H1 (cell line): Measurements from ENCODE around the gene ZNF548. TPM values are rescaled to one million over a fixed set of nuclear protein-coding genes. Genes with fewer than 3 reads are reported as not detected.

Experiments
- ASH2L ChIP-seq: fragments of 200-600, 300-600 bp; sonication (generic); IDR thresholded peaks from one replicate; pipeline ENCODE4 v1.7.1; 2017; ENCODE audit warnings: low read length
- BACH1 ChIP-seq: IDR thresholded peaks from 2 replicates; pipeline ENCODE4 v1.6.1; 2012; ENCODE audit warnings: low read length, improper control_type of control experiment
- CEBPB ChIP-seq: IDR thresholded peaks from 2 replicates; pipeline ENCODE4 v1.6.1; 2012; ENCODE audit warnings: low read depth, low read length
- CTBP2 ChIP-seq: IDR thresholded peaks from 2 replicates; pipeline ENCODE4 v1.7.0; 2011; ENCODE audit warnings: borderline replicate concordance, mild to moderate bottlenecking, moderate library complexity, mixed read lengths, low read length; ENCODE audit not compliant: insufficient read depth, insufficient read length
- GABPA ChIP-seq: IDR thresholded peaks from 2 replicates; pipeline ENCODE4 v1.6.1; 2011; ENCODE audit warnings: mild to moderate bottlenecking, low read length, moderate library complexity, borderline replicate concordance; ENCODE audit not compliant: insufficient read depth
- GTF2F1 ChIP-seq: IDR thresholded peaks from 2 replicates; pipeline ENCODE4 v1.6.1; 2012; ENCODE audit warnings: low read depth, low read length, improper control_type of control experiment, borderline replicate concordance
- JUN ChIP-seq: IDR thresholded peaks from 2 replicates; pipeline ENCODE4 v1.6.1; 2011; ENCODE audit warnings: low read depth, mild to moderate bottlenecking, improper control_type of control experiment, low read length
- JUND ChIP-seq: IDR thresholded peaks from 2 replicates; pipeline ENCODE4 v1.6.1; 2011; ENCODE audit warnings: mild to moderate bottlenecking, improper control_type of control experiment, low read length
- KDM5A ChIP-seq: fragments of 200-600 bp; IDR thresholded peaks from 2 replicates; pipeline ENCODE4 v1.7.1; 2012; ENCODE audit warnings: mild to moderate bottlenecking, low read length, inconsistent platforms, mixed read lengths
- MAFK ChIP-seq: IDR thresholded peaks from 2 replicates; pipeline ENCODE4 v1.6.1; 2012; ENCODE audit warnings: low read depth, mild to moderate bottlenecking, improper control_type of control experiment, low read length
- MAX ChIP-seq: IDR thresholded peaks from 2 replicates; pipeline ENCODE4 v1.6.1; 2012; ENCODE audit warnings: inconsistent platforms
- POLR2A ChIP-seq, 2 experiments: IDR thresholded peaks; 1 replicate in 1 of 2; 2 replicates in 1 of 2; pipeline ENCODE4 v1.6.1; 2011; ENCODE audit warnings: low read depth in 2 of 2, low read length in 2 of 2, mild to moderate bottlenecking in 2 of 2; ENCODE audit errors: control extremely low read depth in 1 of 2
- RBBP5 ChIP-seq: IDR thresholded peaks from 2 replicates; pipeline ENCODE4 v1.7.1; 2012; ENCODE audit warnings: low read depth, mild to moderate bottlenecking, inconsistent platforms, low read length, moderate library complexity, borderline replicate concordance
- RNF2 ChIP-seq: fragments of 200-900, 300-1000 bp; sonication (generic); IDR thresholded peaks from 2 replicates; pipeline ENCODE4 v1.7.1; 2016; ENCODE audit warnings: borderline replicate concordance, low read depth, mild to moderate bottlenecking, antibody characterized with exemption, low read length; ENCODE audit not compliant: poor library complexity, severe bottlenecking; ENCODE audit errors: missing control alignments
- RXRA ChIP-seq: IDR thresholded peaks from 2 replicates; pipeline ENCODE4 v1.6.1; 2011; ENCODE audit warnings: low read depth, mild to moderate bottlenecking, low read length, moderate library complexity; ENCODE audit not compliant: insufficient read depth
- TAF7 ChIP-seq: optimal IDR thresholded peaks from 2 replicates; pipeline ENCODE3; 2011; ENCODE audit warnings: low read depth, mild to moderate bottlenecking, inconsistent platforms, low read length, moderate library complexity, borderline replicate concordance
- USF2 ChIP-seq: IDR thresholded peaks from 2 replicates; pipeline ENCODE4 v1.6.1; 2011; ENCODE audit warnings: low read length, improper control_type of control experiment
- YY1 ChIP-seq: IDR thresholded peaks from 2 replicates; pipeline ENCODE4 v1.6.1; 2011; ENCODE audit warnings: low read depth, mild to moderate bottlenecking, low read length
- ZNF274 ChIP-seq: IDR thresholded peaks from 2 replicates; pipeline ENCODE4 v1.7.0; 2012; ENCODE audit warnings: low read length, borderline replicate concordance; ENCODE audit errors: extremely low read depth
- polyA plus RNA-seq, 7 experiments: library from polyadenylated mRNA; depleted of rRNA in 3 of 7; stranded (reverse) in 5 of 7; unstranded in 2 of 7; fragments of >200 nt in 5 of 7; fragments of 200-250 nt in 2 of 7; gene quantifications; 1 replicate in 5 of 7; 2 replicates in 1 of 7; 4 replicates in 1 of 7; pipeline versions ENCODE4 v1.2.1 to v1.2.3, GENCODE V29; 2011 to 2013; ENCODE audit warnings: missing spikeins in 2 of 7, mixed read lengths in 2 of 7
- total RNA-seq: library from RNA; stranded (reverse); fragmentation: NEBNext Ultra II Directional; extraction: Animal tissue kit (Norgen Biotek cat#: 25700); gene quantifications from 2 replicates; pipeline ENCODE4 v1.2.1, GENCODE V29; 2021
- TF ChIP-seq, protein P1 (sequence below), 3 experiments: IDR thresholded peaks; 1 replicate in 2 of 3; 2 replicates in 1 of 3; pipeline versions ENCODE4 v1.5.1 to v1.6.1; 2011; ENCODE audit warnings: low read length in 3 of 3, mild to moderate bottlenecking in 3 of 3, inconsistent platforms in 2 of 3, low read depth in 1 of 3, moderate library complexity in 1 of 3; ENCODE audit not compliant: insufficient read depth in 1 of 3; ENCODE audit errors: control extremely low read depth in 1 of 3

The ZNF548 gene
- total and polyA plus RNA-seq, 2 of the 8 experiments (the other 6 are each of a cell fraction or from before 2014, with no cell fraction given), result 7.4 to 9.9 TPM

- TF ChIP-seq RNF2, result no peak
- no peak for TF ChIP-seq TAF7
- TF ChIP-seq CTBP2, result no peak
- TF ChIP-seq YY1, result peak; percentile 92
- no peak for TF ChIP-seq JUN
- TF ChIP-seq USF2, result no peak
- TF ChIP-seq, protein P1, sequence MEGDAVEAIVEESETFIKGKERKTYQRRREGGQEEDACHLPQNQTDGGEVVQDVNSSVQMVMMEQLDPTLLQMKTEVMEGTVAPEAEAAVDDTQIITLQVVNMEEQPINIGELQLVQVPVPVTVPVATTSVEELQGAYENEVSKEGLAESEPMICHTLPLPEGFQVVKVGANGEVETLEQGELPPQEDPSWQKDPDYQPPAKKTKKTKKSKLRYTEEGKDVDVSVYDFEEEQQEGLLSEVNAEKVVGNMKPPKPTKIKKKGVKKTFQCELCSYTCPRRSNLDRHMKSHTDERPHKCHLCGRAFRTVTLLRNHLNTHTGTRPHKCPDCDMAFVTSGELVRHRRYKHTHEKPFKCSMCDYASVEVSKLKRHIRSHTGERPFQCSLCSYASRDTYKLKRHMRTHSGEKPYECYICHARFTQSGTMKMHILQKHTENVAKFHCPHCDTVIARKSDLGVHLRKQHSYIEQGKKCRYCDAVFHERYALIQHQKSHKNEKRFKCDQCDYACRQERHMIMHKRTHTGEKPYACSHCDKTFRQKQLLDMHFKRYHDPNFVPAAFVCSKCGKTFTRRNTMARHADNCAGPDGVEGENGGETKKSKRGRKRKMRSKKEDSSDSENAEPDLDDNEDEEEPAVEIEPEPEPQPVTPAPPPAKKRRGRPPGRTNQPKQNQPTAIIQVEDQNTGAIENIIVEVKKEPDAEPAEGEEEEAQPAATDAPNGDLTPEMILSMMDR (IDR thresholded peaks at IDR 0.05; ENCODE audit: control extremely low read depth in 1 of 3, insufficient read depth in 1 of 3, low read depth in 1 of 3, low read length in 3 of 3), result no peak
- no peak for TF ChIP-seq MAFK
- TF ChIP-seq ZNF274, result no peak
- no peak for TF ChIP-seq JUND
- TF ChIP-seq POLR2A (IDR thresholded peaks at IDR 0.05; ENCODE audit: control extremely low read depth in 1 of 2, low read depth in 2 of 2, low read length in 2 of 2), result peak in 1 of 2 experiments; percentile 59; a peak in 1 of 3 replicates
- TF ChIP-seq RBBP5, result no peak
- no peak for TF ChIP-seq ASH2L
- TF ChIP-seq CEBPB, result no peak
- no peak; the same call in none of the 2 replicates for TF ChIP-seq MAX
- TF ChIP-seq KDM5A, result peak; percentile 97
- peak; percentile 89 for TF ChIP-seq GABPA
- no peak for TF ChIP-seq RXRA
- TF ChIP-seq BACH1, result no peak
- no peak for TF ChIP-seq GTF2F1
Measured at GRCh38 chr19:57410877-57411671, 21.4 kb downstream of the ZNF548 start, which contains the start of gene ZNF17 (continued).
